NCI-H460 (cell line): ENCODE data around the gene C10orf53. TPM values are rescaled to one million over a fixed set of nuclear protein-coding genes. Genes with fewer than 3 reads are reported as not detected.
"Not testable (repeated sequence)": the region's sequence is repeated elsewhere in the genome, so short reads cannot be mapped to it uniquely, and the experiment has no call there.

Source experiments
- DNase-seq: peaks from one replicate; pipeline ENCODE4 v3.0.0-alpha.2; 2016; ENCODE audit warnings: low read depth; ENCODE audit errors: extremely low read depth
- total RNA-seq: library from RNA; depleted of rRNA; stranded (reverse); fragments of >200 nt; shearing (Covaris generic); gene quantifications from 2 replicates; pipeline ENCODE4 v1.2.3, GENCODE V29; 2014

Gene C10orf53
- total RNA-seq, 1 experiment from 2014 or later = not detected

GRCh38 chr10:49651917-49652316, 27.5 kb upstream of the C10orf53 start:
- no peak for DNase-seq

DNA sequence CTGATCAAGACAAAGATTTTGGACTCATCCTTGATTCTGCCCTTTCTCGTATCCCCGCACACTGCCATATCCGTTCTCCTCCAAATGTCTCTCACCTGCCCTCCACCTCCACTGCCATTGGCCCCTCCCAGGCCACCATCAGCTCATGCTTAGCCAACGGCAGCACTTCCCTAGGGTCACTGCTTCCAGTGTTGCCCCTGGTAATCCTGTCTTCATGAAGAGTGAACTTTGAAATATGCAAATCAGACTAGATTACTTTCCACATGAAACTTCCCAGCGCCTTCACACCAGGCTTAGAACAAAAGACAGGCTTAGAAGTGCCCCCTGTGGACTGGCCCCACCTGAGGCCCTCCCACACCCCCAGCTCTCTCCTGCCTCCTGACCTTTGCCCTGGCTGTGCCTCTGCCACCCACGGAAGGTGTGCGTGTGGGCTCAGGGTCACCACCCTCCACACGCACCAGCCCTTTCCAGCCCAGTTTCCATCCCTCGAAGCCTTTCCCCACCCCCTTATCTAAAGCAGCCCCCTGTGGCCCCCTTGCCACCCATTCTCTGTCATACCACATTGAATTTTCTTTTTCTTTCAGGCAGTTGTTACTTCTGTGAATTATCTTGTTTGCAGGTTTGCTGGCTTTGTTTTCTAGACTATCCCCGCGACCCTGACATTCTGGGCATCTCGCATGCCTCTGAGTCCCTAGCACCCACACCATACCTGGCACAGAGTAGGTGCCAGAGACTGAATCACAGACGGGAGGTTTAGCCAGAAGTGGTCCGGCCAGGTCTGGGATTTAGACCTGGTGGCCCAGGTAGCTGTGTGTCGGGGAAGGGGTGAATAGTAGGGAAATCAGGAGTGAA, 26.8 kb upstream of the C10orf53 start:
- no peak for DNase-seq

- DNase-seq = no peak
Measured at GRCh38 chr10:49653273-49653929, 26.1 kb upstream of the C10orf53 start.

DNA sequence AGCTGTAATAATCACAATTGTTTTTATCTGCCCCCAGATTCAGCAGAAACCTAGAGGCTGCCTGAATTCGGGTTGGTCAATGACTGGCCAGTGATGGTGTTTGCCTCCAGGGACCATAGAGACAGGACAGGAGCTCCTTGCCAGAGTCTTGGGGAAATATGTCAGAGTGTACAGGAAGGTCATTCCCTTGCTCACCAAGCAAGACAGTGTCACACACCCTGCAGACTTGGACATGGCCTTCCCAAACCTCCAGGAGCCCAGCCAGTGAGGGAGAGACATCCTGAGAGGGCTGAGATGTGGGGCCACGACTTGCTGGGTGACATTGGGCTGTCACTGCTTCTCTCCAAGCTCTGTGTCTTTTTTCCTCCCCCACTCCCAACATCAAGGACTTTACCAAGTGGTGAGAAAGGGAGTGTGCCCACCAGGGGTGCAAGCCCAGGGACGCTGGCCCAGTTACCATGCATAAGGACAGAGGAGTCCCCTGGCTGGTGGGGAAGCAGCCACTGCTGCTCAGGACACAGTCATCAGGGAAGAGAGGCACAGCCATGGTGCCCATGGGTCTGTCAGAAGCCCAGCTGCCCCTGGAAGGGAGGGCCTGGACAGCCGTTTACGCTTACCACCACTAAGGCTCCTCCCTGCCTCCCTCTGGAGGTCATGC, 25.3 kb upstream of the C10orf53 start:
- no peak for DNase-seq

GRCh38 chr10:49655099-49655498, 24.4 kb upstream of the C10orf53 start:
- no peak for DNase-seq

GRCh38 chr10:49656845-49657493, 22.5 kb upstream of the C10orf53 start:
- no peak for DNase-seq

- DNase-seq = no peak
Measured at GRCh38 chr10:49657606-49658005, 21.8 kb upstream of the C10orf53 start.

- no peak for DNase-seq
Measured at GRCh38 chr10:49661140-49661856, 18.2 kb upstream of the C10orf53 start.

DNA sequence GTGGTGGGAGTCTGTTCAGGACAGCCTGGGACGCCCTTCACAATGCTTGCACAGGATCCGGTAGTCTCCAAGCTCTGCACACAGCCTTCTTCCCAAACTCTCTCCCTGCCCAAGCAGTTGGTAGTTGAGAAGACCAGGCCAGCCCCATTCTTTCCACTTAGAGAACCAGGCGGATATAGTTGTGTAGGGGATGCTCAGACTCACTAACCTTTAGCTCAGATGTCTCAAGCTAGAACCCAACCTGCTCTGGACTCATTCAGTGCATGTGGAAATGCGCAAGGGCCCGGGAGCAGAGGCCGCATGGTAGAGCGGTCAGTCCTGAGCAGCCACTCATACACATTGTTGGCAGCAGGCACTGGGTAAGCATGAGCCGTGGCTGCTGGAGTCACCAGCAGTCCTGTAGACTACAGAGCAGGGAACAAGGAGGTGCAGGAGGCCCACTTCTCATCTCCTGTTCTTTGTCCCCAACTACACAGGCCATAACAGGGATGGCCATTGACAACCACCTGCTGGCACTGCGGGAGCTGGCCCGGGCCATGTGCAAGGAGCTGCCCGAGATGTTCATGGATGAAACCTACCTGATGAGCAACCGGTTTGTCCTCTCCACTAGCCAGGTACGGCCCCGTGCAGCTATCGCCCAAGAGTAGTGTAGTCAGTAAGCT, 17.2 kb upstream of the C10orf53 start:
- DNase-seq = no peak

- no peak for DNase-seq
Measured at GRCh38 chr10:49663596-49663995, 15.9 kb upstream of the C10orf53 start.

GRCh38 chr10:49664006-49664841, 15.2 kb upstream of the C10orf53 start:
- DNase-seq = no peak

- DNase-seq = no peak
Measured at GRCh38 chr10:49664842-49665355, 14.6 kb upstream of the C10orf53 start.

GRCh38 chr10:49666054-49666615, 13.3 kb upstream of the C10orf53 start:
- no peak for DNase-seq

- no peak for DNase-seq
Measured at GRCh38 chr10:49666685-49667084, 12.8 kb upstream of the C10orf53 start.

GRCh38 chr10:49667991-49668390, 11.5 kb upstream of the C10orf53 start:
- no peak for DNase-seq

GRCh38 chr10:49668684-49669083, 10.8 kb upstream of the C10orf53 start:
- DNase-seq = no peak

DNA sequence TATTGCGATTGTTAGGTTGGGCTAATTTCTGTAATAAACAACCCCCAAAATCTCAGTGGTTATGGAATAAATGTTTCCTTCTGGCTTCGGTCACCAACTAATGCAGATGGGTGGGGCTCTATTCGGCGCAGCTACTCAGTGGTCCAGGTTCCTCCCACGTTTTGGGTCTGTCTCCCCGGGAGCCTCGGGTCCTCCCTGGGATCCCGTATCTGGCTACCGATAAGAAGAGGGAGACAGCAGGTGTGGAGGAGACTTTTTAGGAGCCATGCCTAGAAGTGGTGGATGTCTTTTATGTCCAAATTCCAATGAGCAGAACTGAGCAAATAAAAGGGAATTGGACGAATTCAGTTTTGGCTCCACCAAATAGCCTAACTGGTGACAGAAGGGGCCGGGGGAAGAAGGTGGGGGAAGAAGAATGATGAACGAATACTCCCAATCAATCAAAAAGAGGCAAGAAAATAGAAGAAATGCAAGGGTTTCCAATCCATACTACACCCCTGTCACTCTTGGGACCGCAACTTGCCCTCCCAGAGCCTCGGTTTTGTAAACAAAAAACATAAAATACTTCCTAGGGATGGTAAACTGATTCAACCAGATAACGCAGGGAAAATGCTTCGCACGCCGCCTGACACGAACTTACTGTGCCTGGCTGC, 498 bp upstream of the C10orf53 start:
- DNase-seq = no peak

GRCh38 chr10:49682449-49682848, 3.0 kb downstream of the C10orf53 start:
- not testable (repeated sequence) for DNase-seq
